Measurements from ENCODE around the gene SORCS2.

SORCS2 gene

GRCh38 chr4:7422151-7422897, 230.0 kb downstream of the SORCS2 start:
- DNase-seq, result no peak

- no peak for DNase-seq
These were observed 230.5 kb downstream of the SORCS2 start for GRCh38 chr4:7422898-7423180.

- DNase-seq, result no peak
These were observed 231.1 kb downstream of the SORCS2 start for GRCh38 chr4:7423391-7423790.

- DNase-seq, result no peak
These were observed 231.6 kb downstream of the SORCS2 start for GRCh38 chr4:7423801-7424552.

GRCh38 chr4:7424553-7425111, 232.3 kb downstream of the SORCS2 start:
- no peak for DNase-seq

- DNase-seq, result no peak
These were observed 232.8 kb downstream of the SORCS2 start for GRCh38 chr4:7425124-7425523.

GRCh38 chr4:7425591-7426468, 233.5 kb downstream of the SORCS2 start:
- no peak for DNase-seq

GRCh38 chr4:7426525-7427171, 234.3 kb downstream of the SORCS2 start:
- no peak for DNase-seq

GRCh38 chr4:7427361-7427760, 235.0 kb downstream of the SORCS2 start:
- DNase-seq, result no peak

- no peak for DNase-seq
These were observed 235.5 kb downstream of the SORCS2 start for GRCh38 chr4:7427831-7428260.

- no peak for DNase-seq
These were observed 236.1 kb downstream of the SORCS2 start for GRCh38 chr4:7428261-7429068.

- DNase-seq, result no peak
These were observed 236.7 kb downstream of the SORCS2 start for GRCh38 chr4:7429069-7429416.

- DNase-seq, result no peak
These were observed 237.3 kb downstream of the SORCS2 start for GRCh38 chr4:7429601-7430078.

GRCh38 chr4:7430368-7430964, 238.1 kb downstream of the SORCS2 start:
- DNase-seq, result no peak

GRCh38 chr4:7430965-7431695, 238.8 kb downstream of the SORCS2 start:
- no peak for DNase-seq

- no peak for DNase-seq
These were observed 239.6 kb downstream of the SORCS2 start for GRCh38 chr4:7431696-7432530.

- DNase-seq, result no peak
These were observed 240.4 kb downstream of the SORCS2 start for GRCh38 chr4:7432531-7433375.

- DNase-seq, result no peak
These were observed 241.2 kb downstream of the SORCS2 start for GRCh38 chr4:7433376-7434140.
